BLaER1 treated with 17β-estradiol and CSF1 and Interleukin-3, amounts not matched to agents 10 nM and 100 nM (cell line): Measurements from ENCODE around the gene PYY.

Experiments
- H3K27ac ChIP-seq, 11 experiments: shearing (Covaris generic); formaldehyde crosslinking; 2 replicates each; pipeline ENCODE4 v1.8.1; 2022
- H3K27me3 ChIP-seq, 11 experiments: shearing (Covaris generic); formaldehyde crosslinking; 2 replicates each; pipeline ENCODE4 v1.8.1; 2022
- H3K36me3 ChIP-seq, 11 experiments: shearing (Covaris generic); formaldehyde crosslinking; 2 replicates each; pipeline ENCODE4 v1.8.1; 2022
- H3K4me1 ChIP-seq, 10 experiments: shearing (Covaris generic); formaldehyde crosslinking; 2 replicates each; pipeline ENCODE4 v1.8.1; 2022
- H3K4me2 ChIP-seq, 11 experiments: shearing (Covaris generic); formaldehyde crosslinking; 2 replicates each; pipeline ENCODE4 v1.8.1; 2022
- H3K4me3 ChIP-seq, 10 experiments: shearing (Covaris generic); formaldehyde crosslinking; 2 replicates each; pipeline ENCODE4 v1.8.1; 2022
- H3K9ac ChIP-seq, 11 experiments: shearing (Covaris generic); formaldehyde crosslinking; 2 replicates each; pipeline ENCODE4 v1.8.1; 2022
- H3K9me3 ChIP-seq, 11 experiments: shearing (Covaris generic); formaldehyde crosslinking; replicated peaks in 1 of 11; 2 replicates each; pipeline ENCODE4 v1.8.1; 2022
- H4K20me1 ChIP-seq, 11 experiments: shearing (Covaris generic); formaldehyde crosslinking; 2 replicates each; pipeline ENCODE4 v1.8.1; 2022
- Cebpa-rat ChIP-seq, 11 experiments: shearing (Covaris generic); IDR thresholded peaks; 2 replicates each; pipeline ENCODE4 v1.8.1; 2022

PYY gene

GRCh38 chr17:43905400-43905984, 48.2 kb downstream of the PYY start:
- H3K27me3 ChIP-seq: peaks cover 38 to 80% (median 70%) of the 10 kb centered on the region in 11 experiments

More at GRCh38 chr17:43905400-43905984, 48.2 kb downstream of the PYY start:
- no peak overlapping the region for H3K4me3 ChIP-seq
- H3K9ac ChIP-seq: no peak overlapping the region
- peak overlapping the region in 7 of 11 experiments; percentile 98 to 100 (median 99); a peak in 7 of 22 replicates for H3K4me2 ChIP-seq
- no peaks in the 10 kb centered on the region for H3K9me3 ChIP-seq
- no peak overlapping the region for H3K27ac ChIP-seq
- no peaks in the 10 kb centered on the region for H3K36me3 ChIP-seq
- peaks cover 0 to 24% (median 10%) of the 10 kb centered on the region in 11 experiments; a peak in 12 of 22 replicates for H4K20me1 ChIP-seq
- no peak for TF ChIP-seq Cebpa-rat (IDR thresholded peaks at IDR 0.05)
- peaks cover 33 to 43% (median 37%) of the 10 kb centered on the region in 10 experiments for H3K4me1 ChIP-seq
